ENCODE measurements around the gene TMEM247. TPM values are rescaled to one million over a fixed set of nuclear protein-coding genes. Genes with fewer than 3 reads are reported as not detected.

TMEM247 gene
- not detected in 2 replicates for total RNA-seq

DNA sequence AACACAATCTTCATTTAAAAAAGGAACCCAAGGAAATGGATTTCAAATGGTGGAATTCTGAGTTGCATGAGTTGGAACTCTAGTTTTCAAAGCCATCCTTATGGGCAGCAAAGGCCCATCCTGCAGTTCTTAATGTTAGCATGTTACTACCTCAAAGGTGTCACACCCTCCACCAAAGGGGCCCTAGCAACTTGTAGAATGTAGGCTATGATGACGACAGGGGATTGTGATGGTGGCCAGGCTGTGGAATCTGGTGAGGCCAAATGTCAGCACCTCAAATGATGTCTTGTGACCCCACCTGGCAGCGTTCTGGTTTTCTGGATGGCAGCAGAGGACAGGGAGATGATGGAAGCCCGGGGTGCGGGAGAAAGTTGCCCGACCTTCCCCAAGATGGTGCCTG lies at the start of gene TMEM247:
TSS of gene TMEM247 (plus strand) at position 301 of the 400 bp plus-strand sequence.

Small RNA genes within 50 kb of the gene (small RNA-seq; reads per million reads assigned to genes)
- gene RN7SL817P = not detected

Other genes with a start within 250 kb of the TMEM247 start
- gene EPAS1, start 182.2 kb upstream of the TMEM247 start, total RNA-seq = 177 and 257 TPM in 2 replicates
- gene RHOQ, start 62.9 kb downstream of the TMEM247 start, total RNA-seq = 32.4 and 33.0 TPM in 2 replicates
- gene ATP6V1E2, start 63.0 kb downstream of the TMEM247 start, total RNA-seq = 4.4 and 6.0 TPM in 2 replicates
- gene PIGF, start 137.5 kb downstream of the TMEM247 start, total RNA-seq = 24.3 and 28.6 TPM in 2 replicates
- 22.6 and 23.0 TPM in 2 replicates for gene CRIPT, start 137.7 kb downstream of the TMEM247 start, total RNA-seq
- gene SOCS5, start 219.7 kb downstream of the TMEM247 start, total RNA-seq = 20.2 and 23.0 TPM in 2 replicates

Data from thoracic aorta endothelial cell (primary cell).